Fibroblast of upper back skin (primary cell): ENCODE data around the gene DCHS2.

Experiments used
- DNase-seq: peaks from one replicate; pipeline ENCODE4 v3.0.0-alpha.2; 2013

The DCHS2 gene

GRCh38 chr4:154366956-154367355, 124.6 kb downstream of the DCHS2 start:
- no peak for DNase-seq

- no peak for DNase-seq
Measured at GRCh38 chr4:154364066-154364845, 127.3 kb downstream of the DCHS2 start.

- DNase-seq: no peak
Measured at GRCh38 chr4:154361450-154361849, 130.1 kb downstream of the DCHS2 start.

- no peak for DNase-seq
Measured at GRCh38 chr4:154360491-154360890, 131.1 kb downstream of the DCHS2 start.

GRCh38 chr4:154354883-154355282, 136.7 kb downstream of the DCHS2 start:
- no peak for DNase-seq

- peak; percentile 26 for DNase-seq
Measured at GRCh38 chr4:154349829-154350228, 141.8 kb downstream of the DCHS2 start.

- no peak for DNase-seq
Measured at GRCh38 chr4:154348657-154349056, 142.9 kb downstream of the DCHS2 start.

- DNase-seq: no peak
Measured at GRCh38 chr4:154345359-154345758, 146.2 kb downstream of the DCHS2 start.

GRCh38 chr4:154344686-154345085, 146.9 kb downstream of the DCHS2 start:
- no peak for DNase-seq

- no peak for DNase-seq
Measured at GRCh38 chr4:154343651-154344050, 147.9 kb downstream of the DCHS2 start.

GRCh38 chr4:154341448-154341847, 150.2 kb downstream of the DCHS2 start:
- no peak for DNase-seq

- DNase-seq: no peak
Measured at GRCh38 chr4:154335588-154335987, 156.0 kb downstream of the DCHS2 start.

- no peak for DNase-seq
Measured at GRCh38 chr4:154332681-154333421, 158.7 kb downstream of the DCHS2 start.

- DNase-seq: peak; percentile 87
Measured at GRCh38 chr4:154329939-154330338, 161.7 kb downstream of the DCHS2 start.

GRCh38 chr4:154329268-154329868, 162.2 kb downstream of the DCHS2 start:
- peak; percentile 42 for DNase-seq

GRCh38 chr4:154328030-154328429, 163.6 kb downstream of the DCHS2 start:
- DNase-seq: no peak

GRCh38 chr4:154320521-154320920, 171.1 kb downstream of the DCHS2 start:
- no peak for DNase-seq

- DNase-seq: no peak
Measured at GRCh38 chr4:154319736-154320135, 171.9 kb downstream of the DCHS2 start.

- no peak for DNase-seq
Measured at GRCh38 chr4:154317201-154317999, 174.2 kb downstream of the DCHS2 start.

GRCh38 chr4:154315741-154316140, 175.9 kb downstream of the DCHS2 start:
- DNase-seq: no peak

- peak; percentile 52 for DNase-seq
Measured at GRCh38 chr4:154314248-154314647, 177.4 kb downstream of the DCHS2 start.

GRCh38 chr4:154313004-154313585, 178.5 kb downstream of the DCHS2 start:
- peak; percentile 54 for DNase-seq

- DNase-seq: no peak
Measured at GRCh38 chr4:154312246-154312645, 179.4 kb downstream of the DCHS2 start.
